ENCODE data around the gene EFHC1.
A peak's percentile ranks its signal among the peaks of the same experiment; 100 is the strongest.
"Not testable (repeated sequence)": the region's sequence is repeated elsewhere in the genome, so short reads cannot be mapped to it uniquely, and the experiment has no call there.

The EFHC1 gene, protein sequence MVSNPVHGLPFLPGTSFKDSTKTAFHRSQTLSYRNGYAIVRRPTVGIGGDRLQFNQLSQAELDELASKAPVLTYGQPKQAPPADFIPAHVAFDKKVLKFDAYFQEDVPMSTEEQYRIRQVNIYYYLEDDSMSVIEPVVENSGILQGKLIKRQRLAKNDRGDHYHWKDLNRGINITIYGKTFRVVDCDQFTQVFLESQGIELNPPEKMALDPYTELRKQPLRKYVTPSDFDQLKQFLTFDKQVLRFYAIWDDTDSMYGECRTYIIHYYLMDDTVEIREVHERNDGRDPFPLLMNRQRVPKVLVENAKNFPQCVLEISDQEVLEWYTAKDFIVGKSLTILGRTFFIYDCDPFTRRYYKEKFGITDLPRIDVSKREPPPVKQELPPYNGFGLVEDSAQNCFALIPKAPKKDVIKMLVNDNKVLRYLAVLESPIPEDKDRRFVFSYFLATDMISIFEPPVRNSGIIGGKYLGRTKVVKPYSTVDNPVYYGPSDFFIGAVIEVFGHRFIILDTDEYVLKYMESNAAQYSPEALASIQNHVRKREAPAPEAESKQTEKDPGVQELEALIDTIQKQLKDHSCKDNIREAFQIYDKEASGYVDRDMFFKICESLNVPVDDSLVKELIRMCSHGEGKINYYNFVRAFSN

DNA sequence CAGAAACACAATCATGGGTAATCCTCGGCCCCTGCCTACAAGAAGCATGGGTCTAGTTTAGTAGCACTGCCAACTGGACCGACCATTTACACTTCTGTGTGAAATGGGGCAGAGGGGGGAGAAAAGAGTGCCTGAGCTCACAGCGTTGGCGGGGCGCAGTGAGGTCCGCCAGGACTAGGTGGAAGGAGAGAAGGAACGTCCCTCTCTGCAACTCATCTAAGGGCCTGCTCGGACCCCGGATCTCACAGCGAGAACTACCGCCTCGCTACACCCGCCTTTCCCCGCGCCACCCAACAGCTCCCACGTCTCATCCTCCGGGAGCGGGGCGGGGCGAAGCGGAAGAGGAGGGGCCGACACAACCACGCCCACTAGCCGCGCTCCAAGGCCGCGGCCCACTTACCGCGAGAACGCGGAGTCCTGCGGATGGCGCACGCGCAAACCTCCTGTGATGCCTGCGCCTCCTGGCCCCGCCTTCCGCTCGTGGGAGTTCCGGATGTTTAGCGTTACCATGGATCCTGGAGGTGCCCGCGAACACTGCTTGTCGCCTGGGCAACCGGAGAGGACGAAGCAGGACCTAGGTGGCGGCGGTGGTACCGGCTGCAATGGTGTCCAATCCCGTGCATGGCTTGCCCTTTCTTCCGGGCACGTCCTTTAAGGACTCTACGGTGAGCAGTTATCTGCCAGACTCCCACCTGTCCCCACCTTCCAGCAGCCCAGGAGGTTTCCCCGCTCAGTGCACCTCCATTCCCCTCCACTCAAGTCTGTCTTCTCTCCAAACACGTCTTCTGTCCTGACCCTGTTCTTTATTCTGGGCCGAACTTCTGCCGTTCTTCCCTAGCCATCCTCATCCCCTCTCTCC lies at the start of gene EFHC1:
EFHC1 (plus strand) TSS at position 534 of the 859 bp plus-strand sequence; CDS start at position 603, 69 bp downstream.
- peak; percentile 99 for DNase-seq

DNA sequence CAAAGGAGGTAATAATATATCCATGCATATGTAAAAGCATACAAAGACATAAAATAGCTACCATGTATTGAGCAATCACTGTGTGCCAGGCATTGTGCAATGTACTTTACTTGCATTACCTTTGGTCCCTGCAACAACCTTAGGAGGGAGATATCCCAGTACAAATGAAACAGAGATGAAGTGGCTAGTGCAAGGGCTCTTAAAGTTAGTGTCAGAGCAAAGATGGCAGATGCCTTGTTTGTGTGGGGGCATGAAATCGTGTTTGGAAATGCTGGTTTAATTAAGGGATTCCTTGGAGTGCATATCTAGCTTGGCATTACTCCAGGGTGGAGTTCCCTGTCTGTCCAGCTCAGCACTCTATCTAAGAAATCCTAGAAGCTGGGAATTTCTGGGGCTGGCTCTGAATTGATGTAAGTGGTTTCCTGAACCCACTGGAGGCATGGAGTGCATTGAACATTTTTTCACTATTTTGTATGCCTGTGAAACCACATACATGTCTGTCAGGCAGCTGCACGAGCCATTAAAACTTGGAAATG lies 48.4 kb upstream of the EFHC1 start:
- DNase-seq = no peak

DNA sequence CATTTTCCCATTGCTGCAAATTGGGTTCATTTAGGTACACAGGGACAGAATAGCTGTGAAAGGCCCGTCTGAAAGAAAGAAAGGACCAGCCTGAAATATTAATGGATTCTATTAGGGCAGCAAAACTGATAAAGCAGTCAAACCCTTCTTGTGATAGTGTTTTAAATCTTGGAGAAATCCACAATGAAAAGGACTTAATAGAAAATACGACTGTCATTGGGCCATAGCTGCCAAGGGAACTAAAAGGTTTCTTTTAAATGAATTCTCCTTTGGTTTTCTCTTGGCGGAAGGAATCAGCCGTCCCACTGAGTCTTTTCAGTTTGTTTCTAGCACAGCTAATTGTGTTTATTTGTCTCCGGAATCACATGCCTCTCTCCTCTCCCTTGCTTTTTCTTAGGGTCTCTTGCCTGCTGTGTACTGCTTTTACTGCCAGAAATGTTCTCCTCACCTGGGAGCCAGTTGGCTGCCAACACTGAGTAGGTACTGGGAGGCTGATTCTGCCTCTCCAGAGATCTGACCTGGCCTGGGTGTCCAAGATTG lies 46.9 kb upstream of the EFHC1 start:
- DNase-seq = no peak

DNA sequence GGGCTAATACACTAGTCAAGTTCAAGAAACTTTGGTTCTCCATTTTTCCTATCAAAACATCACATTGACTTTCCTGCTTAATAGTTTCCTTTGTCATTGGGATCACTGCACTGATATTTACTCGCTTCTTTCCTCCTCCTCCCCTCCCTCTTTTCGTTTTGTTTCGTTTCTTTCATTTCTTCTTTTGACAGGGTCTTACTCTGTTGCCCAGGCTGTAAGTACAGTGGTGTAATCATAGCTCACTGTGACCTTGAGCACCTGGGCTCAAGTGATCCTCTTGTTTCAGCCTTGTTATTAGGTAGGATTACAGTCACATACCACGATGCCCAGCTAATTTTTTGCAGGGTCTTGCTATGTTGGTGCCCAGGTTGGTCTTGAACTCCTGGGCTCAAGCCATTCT lies 45.9 kb upstream of the EFHC1 start:
- DNase-seq = no peak

DNA sequence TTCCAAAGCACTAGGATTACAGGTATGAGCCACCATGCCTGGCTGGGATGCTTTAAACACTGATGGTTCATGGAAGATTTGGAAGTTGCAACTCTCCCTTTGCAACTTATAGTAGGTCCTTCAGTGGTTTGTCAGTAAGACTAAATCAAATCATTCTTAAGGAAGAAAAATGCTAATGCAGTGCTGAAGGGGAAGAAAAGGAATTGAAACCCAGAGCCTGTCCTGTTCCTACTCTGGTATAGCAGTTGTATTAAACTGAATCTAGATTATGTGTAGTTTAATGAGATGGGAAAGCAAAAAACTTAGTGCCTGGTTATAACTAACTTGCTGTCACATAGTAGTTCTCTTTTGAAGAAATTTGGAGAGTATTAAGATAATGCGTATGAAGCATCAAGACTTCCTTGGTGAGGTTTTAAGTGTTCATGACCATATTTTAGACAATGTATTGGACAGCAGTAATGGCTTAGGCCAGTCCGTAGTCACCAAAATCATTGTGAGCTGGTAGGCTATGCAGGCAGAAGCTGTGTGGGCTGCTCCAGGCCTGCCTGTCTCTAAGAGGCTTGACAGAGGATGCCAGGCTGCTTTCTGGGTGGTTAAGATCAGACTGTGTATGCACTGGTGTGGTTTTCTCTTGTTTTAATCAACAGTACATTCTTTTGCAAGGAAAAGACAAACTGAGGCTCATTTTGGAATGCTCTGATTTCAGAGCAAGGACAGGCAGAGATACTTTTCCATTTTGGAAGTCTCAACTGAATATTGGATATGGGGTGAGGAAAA lies 44.2 kb upstream of the EFHC1 start:
- DNase-seq = no peak

DNA sequence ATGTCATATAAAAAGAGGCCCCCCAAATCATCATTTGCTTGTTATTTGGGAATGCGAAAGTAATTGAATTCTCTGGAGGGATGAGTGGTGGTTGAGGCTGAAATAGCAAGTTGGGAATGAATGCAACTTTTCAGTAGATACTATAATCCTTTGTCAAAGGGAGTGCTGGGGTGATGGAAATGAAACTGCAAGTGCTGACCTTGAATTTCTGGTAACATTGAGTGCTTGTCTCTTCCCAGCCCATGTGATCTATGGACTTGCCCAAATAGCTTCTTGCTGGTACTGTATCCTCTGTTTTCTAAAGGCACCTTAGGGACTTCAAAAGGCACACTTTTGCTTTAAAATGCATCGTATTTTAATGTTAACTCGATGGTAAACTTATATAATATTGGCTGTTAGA lies 43.4 kb upstream of the EFHC1 start:
- no peak for DNase-seq

DNA sequence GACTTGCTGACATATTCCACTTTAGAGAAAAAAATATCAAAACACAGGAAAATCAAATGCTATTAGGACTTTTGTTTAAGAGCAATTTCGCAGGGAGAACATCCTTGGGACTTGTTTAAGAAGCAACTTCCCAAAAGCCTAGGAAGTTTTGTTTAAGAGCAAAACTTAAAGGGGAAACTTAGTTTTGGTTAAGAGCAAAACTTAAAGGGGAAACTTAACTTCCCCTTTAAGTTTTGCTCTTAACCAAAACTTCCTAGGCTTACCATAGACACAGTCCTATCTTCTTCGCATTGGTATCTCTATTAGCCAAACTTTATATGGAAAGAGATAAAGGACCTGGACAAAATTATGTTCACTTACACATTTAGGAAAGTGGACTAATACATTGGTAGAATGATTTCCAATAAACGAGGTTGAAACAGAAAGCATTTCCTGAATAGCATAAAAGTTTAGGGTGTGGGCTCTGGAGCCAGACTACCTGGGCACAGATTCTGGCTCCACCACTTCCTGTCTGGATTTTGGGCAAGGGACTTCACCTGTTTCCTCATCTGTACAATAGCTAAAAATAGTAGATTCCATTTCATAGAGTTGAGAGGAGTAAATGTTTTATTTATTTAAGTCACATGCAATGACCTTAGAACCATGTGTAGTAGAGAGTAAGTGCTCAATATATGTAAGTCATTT lies 42.5 kb upstream of the EFHC1 start:
- DNase-seq = no peak

DNA sequence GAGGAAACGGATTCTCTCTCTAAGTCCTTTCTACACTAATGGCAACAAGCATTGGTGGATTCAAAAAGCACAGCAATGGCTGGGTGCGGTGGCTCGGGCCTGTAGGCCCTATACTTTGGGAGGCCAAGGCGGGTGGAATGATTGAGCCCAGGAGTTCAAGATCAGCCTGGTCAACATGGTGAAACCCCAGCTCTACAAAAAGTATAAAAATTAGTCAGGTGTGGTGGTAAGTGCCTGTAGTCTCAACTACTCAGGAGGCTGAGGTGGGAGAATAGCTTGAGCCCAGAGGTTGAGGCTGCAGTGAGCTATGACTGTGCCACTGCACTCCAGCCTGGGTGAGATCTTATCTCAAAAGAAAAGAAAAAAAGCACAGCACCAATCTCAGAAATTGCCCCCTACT lies 38.9 kb upstream of the EFHC1 start:
- DNase-seq = no peak

DNA sequence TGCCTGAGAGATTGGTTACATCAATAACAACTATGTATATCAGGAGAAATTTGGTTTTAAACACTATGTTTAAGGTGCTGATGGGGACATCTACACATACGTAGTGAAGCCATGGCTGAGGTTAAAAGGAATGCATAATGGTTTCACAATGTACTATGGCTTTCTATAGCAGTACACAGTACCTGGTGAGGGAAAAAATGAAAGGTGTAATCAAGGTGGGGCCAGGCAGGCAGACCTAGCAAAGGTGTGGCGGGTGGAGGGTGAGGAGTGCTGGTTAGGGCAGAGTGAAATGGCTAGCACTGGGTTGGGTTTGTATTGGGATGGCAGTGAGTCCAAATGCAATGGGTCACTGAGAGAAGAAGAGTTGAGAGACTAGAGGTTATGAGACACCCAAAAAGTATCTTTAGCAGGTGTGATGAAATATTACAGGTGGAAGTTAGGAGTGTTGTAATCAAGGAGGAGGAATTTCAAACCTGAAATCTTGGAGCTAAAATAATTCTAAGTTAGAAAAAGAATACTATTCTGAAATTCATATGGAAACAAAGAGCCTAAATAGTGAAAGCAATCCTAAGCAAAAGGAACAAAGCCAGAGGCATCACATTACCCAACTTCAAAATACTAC lies 35.9 kb upstream of the EFHC1 start:
- DNase-seq = no peak

DNA sequence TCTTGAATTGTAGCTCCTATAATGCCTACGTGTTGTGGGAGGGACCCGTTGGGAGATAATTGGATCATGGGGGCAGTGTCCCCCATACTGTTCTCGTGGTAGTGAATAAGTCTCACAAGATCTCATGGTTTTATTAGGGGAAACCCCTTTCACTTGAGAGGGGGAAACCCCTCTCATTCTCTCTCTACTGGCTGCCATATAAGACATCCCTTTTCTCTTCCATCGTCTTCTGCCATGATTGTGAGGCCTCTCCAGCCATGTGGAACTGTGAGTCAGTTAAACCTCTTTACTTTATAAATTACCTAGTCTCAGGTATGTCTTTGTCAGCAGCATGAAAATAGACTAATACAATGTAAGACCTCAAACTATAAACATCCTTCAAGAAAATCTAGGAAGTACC lies 35.1 kb upstream of the EFHC1 start:
- DNase-seq = no peak

DNA sequence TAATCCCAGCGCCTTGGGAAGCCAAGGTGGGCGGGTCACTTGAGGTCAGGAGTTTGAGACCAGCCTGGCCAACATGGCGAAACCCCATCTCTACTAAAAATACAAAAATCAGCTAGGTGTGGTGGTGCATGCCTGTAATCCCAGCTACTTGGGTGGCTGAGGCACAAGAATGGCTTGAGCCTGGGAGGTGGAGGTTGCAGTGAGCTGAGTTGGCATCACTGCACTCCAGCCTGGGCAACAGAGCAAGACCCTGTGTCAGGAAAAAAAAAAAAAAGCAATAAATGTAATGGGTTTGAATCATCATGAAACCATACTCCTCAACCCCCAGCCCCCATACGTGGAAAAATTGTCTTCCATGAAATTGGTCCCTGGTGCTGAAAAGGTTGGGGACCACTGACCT lies 32.0 kb upstream of the EFHC1 start:
- not testable (repeated sequence) for DNase-seq

DNA sequence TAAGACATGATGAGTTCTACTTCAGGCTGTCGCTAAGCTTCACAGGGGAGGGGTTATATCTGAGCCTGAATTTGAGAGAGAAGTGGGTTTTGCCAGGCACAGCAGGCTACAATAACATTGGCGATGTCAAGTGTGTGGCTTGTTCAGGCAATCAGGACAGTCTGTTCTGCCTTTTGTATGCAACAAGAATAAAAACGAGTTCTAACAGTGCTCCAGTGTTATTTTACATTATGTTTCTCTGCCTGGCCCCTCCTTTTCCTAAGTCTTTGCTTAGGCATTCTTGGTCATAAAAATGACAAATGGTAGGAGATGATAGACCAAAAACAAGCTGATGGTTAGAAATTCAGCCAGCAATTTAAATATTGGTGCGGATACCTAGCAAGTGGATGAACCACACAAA lies 31.4 kb upstream of the EFHC1 start:
- no peak for DNase-seq

DNA sequence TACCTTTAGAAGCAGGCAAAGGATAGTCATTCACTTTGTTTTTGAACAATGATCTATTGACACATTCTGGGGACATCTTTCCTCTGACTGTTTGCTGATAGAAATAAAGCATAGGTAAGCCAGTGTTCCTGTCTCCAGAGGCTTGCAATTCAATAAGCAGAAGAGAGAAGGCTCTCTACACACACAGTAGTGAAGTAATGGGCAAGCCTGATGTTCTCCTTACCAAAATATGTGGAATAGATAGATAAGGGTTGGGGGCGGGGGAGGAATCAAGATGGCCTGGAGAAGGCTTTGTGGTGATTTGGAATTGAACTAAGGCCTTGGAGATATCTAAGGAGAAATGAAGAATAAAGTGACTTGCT lies 30.9 kb upstream of the EFHC1 start:
- no peak for DNase-seq

DNA sequence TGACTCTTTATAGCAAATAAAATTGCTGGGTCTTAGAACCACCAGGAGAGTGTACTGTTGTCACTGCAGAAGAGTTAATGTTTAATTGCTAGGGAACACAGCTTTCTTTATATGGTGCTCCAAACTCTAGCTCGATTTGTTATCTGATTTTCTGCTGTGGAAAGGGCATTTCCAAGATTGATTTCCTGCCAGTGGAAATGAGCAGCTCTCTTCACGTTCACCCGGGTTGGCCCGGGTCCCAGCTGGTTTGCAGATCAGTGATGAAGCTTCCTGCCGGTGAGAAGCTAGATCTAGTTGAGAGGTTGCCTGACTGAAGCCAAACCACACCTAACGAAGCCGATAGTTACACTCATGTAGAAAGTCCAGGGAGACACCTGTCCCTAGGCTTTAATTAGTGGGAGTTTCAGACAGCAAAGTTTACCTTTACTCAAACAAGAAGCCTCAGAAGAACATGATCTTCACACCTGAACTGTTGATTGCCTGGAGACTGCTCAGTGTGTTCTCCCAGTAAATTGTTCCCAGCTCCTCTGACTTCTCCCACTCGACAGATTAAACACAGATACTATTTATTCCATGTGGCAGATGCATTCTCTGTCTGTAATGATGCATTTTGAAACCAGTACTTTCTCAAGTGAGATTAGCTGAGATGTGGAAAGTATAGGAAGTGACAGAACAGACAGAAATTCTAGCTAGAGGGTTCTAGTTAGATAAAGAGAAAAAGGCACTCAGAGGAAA lies 30.3 kb upstream of the EFHC1 start:
- no peak for DNase-seq

DNA sequence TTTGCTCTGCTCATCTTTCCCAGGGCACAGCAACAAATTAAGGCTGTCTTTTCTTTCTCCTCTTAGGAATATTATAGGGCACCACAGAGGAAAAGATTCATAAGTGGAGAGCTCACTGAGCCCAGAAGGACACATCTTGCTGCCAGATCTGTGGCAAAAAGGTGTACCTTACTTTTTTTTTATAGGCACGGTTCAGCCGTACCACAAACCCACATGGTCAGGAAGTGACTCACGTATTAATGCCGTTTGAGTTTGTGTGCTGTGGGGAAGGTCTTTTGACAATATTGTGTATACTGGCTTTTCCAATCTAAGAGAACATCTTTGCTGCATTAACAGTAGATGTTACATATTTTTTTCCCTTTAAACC lies 29.8 kb upstream of the EFHC1 start:
- DNase-seq = no peak

DNA sequence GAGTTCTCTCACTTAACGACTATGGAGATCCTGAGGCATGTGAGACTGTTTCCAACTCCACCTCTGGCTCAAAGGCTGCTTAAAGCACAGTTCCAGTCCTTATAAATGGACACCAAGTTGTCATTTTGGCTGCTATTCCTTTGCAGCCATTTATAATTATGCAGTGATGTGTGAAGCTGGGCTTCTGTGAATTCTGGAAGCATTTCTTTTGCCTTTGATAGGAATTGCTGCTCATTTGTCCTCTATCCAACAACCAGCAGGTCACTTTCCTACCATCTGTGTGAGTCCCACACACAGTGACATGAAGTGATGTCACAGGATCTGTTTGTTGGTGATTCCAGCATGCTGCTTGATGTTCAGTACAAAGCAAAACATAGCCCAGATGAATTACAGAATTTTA lies 28.5 kb upstream of the EFHC1 start:
- DNase-seq = no peak

DNA sequence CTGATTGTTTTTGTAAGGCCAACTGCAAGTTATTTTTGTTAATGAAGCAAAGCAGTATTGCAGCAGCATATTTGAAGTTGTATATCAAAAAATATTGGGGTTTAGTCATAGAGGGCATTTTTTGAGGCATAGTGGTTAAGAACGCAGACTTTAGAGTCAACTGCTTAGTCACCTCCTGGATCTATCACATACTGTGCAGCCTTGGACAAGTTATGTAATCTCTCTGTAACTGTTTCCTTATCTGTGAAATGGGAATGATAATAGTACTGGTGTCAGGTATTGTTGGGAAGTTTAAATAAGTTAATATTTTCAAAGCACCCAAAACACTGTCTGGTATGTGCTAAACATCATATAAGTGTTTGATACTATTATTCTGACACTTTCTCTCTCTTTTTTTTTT lies 27.2 kb upstream of the EFHC1 start:
- DNase-seq = no peak

DNA sequence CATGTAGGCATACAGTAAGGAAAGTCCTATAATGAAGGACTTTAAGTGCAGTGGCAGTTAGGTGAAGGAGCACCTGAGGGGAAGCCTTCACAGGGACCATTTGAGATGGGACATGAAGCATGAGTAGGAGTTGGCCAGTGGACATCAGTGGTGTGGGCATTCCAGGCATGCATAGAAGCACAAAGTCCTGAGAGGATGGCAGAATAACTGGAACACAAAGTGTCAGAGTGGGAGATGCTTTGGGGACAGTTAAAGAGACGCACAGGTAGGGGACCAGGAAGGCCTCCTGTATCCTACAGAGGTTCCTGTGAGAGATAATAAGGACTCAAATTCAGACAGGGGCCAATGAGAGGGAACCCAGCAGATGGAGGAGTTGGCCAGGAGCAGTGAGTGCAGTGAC lies 26.4 kb upstream of the EFHC1 start:
- no peak for DNase-seq

DNA sequence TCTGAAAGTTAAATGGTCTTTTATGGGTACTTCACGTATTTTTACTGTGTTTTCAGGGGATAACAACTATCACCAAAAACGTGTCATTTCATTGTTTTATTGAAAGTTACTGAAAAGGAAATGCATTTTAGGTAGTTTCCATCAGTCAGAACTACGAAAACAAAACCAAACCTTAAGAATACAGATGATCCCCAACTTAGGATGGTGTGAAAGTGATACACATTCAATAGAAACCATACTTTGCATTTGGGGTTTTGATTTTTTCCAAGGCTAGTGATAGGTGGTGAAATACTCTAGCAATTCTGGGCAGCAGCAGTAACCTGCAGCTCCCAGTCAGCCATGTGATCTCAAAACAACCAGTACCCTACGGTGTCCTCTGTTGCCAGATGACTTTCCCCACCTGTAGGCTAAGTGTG lies 25.9 kb upstream of the EFHC1 start:
- DNase-seq = no peak

DNA sequence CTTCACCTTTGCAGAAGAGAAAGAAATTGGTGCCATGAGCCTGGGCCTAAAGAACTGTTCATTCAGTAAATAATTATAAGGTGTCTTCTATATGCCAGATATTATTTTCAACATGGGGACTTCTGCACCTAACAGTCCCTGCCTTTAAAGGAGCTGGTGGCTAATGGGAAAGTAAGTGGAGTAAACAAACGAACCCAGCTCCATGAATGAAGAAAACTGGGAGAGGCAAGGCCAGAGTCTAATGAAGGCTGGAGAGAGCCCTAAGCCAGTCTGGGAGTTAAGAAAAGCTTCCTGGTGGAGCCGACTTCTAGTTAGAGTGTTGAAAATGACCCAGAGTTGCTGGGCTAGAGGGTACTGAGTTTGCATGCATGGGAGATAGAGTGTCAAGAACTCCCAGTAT lies 24.2 kb upstream of the EFHC1 start:
- DNase-seq = no peak
